Gastrocnemius medialis (tissue), 4 donors: ENCODE measurements around the gene TAAR8.

Experiments used
- POLR2A ChIP-seq, 2 donors: fragments of 450-650 bp; IDR thresholded peaks; one replicate each; pipeline ENCODE4 v1.6.1; 2017; ENCODE audit warnings: antibody characterized with exemption in 2 of 2, mild to moderate bottlenecking in 2 of 2, moderate library complexity in 2 of 2
- TF ChIP-seq, protein P1 (sequence below), 5 experiments: fragments of 450-650 bp in 3 of 5; fragments of 200-600 bp in 2 of 5; sonication (generic) in 2 of 5; IDR thresholded peaks in 4 of 5; conservative IDR thresholded peaks in 1 of 5; 1 replicate in 4 of 5; 2 replicates in 1 of 5; pipeline ENCODE4 v1.5.1; 2016 to 2019; ENCODE audit warnings: antibody characterized with exemption in 5 of 5, mild to moderate bottlenecking in 3 of 5, moderate library complexity in 3 of 5

DNA sequence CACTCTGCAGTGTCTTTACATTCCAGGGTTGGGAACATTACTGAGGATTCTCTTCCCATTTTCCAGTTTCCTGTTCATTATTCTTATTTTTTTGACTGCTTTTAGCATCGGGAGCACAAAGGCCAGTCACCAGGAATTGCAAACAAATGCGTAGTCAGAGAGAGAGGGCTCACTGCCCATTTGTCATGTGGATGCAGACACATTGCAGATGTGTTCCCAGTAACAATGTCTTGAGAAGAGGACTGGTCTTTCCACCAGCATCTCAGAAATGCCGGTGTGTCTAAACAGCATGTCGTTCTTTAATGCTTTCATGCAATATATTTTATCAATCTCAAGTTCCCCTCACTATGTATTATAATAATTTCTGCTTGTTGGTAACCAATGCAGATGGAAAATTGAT, 16.7 kb downstream of the TAAR8 start:
- TF ChIP-seq, protein P1, sequence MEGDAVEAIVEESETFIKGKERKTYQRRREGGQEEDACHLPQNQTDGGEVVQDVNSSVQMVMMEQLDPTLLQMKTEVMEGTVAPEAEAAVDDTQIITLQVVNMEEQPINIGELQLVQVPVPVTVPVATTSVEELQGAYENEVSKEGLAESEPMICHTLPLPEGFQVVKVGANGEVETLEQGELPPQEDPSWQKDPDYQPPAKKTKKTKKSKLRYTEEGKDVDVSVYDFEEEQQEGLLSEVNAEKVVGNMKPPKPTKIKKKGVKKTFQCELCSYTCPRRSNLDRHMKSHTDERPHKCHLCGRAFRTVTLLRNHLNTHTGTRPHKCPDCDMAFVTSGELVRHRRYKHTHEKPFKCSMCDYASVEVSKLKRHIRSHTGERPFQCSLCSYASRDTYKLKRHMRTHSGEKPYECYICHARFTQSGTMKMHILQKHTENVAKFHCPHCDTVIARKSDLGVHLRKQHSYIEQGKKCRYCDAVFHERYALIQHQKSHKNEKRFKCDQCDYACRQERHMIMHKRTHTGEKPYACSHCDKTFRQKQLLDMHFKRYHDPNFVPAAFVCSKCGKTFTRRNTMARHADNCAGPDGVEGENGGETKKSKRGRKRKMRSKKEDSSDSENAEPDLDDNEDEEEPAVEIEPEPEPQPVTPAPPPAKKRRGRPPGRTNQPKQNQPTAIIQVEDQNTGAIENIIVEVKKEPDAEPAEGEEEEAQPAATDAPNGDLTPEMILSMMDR (IDR thresholded peaks at IDR 0.05 in 4 of 5, conservative IDR thresholded peaks at IDR 0.05 in 1 of 5) = no peak
- TF ChIP-seq POLR2A (IDR thresholded peaks at IDR 0.05) = no peak
